ENCODE results near the gene ENPP6. TPM values are rescaled to one million over a fixed set of nuclear protein-coding genes. Genes with fewer than 3 reads are reported as not detected.

ENPP6 gene
- total and polyA plus RNA-seq, 2 of the 13 experiments (the other 11 are each of a cell fraction or from before 2014, with no cell fraction given), result not detected

DNA sequence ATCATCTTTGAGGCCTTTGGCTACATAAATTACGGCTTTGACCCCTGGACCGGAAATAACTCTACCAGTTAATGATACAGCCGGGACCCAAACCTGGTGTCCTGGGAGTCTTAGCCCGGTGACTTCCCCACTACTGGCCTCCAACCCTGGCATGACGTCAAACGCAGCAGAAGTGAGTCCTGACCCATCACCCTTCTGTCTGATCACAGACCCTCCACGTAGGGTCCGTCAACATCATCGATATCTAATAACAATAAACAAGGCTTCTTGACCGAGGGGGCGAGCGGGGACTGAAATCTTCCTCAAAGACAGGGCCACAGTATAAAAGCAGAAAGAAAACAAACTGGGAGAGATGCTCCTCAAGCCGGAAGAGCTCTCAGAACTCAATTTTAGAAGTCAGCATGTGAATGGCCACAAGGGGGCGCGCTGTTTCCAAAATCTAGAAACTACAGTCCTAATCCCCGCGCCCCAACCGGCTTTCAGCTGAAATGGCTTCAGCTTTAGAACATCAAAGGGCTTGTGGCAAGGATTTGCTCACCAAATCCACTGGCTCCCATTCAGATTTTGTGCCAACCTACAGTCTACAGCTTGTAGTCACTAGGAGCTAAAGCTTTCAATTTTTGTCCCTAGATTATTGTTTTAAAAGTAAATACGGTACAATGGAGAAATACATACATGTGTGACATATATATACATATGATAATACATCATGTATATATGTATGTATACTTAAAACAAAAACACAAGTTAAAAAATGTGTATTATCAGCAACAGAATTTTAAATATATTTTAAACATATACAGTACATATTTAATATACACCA, 46.4 kb upstream of the ENPP6 start (continued):
- no peak for TF ChIP-seq TAF15 (IDR thresholded peaks at IDR 0.05; ENCODE audit: low read depth, low read length, poor library complexity, severe bottlenecking)
- TF ChIP-seq KAT8 (CRISPR knock-in tag; IDR thresholded peaks at IDR 0.05), result peak; percentile 46
- 0 out of 2 replicates have a peak, but pooled peaks have one; percentile 29 for TF ChIP-seq CBX5 (CRISPR knock-in tag; IDR thresholded peaks at IDR 0.05; ENCODE audit: borderline replicate concordance)
- TF ChIP-seq, protein P1, sequence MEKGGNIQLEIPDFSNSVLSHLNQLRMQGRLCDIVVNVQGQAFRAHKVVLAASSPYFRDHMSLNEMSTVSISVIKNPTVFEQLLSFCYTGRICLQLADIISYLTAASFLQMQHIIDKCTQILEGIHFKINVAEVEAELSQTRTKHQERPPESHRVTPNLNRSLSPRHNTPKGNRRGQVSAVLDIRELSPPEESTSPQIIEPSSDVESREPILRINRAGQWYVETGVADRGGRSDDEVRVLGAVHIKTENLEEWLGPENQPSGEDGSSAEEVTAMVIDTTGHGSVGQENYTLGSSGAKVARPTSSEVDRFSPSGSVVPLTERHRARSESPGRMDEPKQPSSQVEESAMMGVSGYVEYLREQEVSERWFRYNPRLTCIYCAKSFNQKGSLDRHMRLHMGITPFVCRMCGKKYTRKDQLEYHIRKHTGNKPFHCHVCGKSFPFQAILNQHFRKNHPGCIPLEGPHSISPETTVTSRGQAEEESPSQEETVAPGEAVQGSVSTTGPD (CRISPR knock-in tag; IDR thresholded peaks at IDR 0.05), result peak; percentile 28; the same call in 1 of the 2 replicates
- TF ChIP-seq, protein P2, sequence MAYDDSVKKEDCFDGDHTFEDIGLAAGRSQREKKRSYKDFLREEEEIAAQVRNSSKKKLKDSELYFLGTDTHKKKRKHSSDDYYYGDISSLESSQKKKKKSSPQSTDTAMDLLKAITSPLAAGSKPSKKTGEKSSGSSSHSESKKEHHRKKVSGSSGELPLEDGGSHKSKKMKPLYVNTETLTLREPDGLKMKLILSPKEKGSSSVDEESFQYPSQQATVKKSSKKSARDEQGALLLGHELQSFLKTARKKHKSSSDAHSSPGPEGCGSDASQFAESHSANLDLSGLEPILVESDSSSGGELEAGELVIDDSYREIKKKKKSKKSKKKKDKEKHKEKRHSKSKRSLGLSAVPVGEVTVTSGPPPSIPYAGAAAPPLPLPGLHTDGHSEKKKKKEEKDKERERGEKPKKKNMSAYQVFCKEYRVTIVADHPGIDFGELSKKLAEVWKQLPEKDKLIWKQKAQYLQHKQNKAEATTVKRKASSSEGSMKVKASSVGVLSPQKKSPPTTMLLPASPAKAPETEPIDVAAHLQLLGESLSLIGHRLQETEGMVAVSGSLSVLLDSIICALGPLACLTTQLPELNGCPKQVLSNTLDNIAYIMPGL (CRISPR knock-in tag; IDR thresholded peaks at IDR 0.05; ENCODE audit: borderline replicate concordance in 1 of 2, low read depth in 1 of 2), result 0 out of 4 replicates have a peak, but pooled peaks of 1 of the 2 experiments have one; percentile 40

DNA sequence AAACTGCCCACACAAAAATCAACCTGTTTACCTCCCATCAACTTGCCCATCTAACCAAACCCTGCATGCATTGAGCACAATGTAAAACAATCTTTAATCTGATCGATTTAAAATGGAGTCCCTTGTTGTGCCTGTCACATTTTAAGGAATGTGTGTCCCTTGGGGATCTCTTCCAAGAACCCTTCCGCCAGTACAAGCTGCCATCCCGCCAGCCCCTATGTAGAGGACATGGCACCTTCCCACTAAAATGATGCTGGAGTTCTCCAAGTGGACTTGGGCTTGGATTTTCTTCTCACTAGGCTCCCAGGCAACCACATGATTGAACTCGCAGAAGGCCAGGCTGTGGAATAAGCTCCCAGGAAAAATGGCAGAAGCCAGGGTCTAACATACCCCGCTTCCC, 45.8 kb upstream of the ENPP6 start:
- Histone ChIP-seq H3K9me3 (ENCODE audit: low read length) (no peaks in the 10 kb centered on the region), H3K4me2 (ENCODE audit: low read depth, low read length) (no peak overlapping the region), H3K4me1 (ENCODE audit: insufficient read depth, low read length) (peaks cover 28% of the 10 kb centered on the region), H3K27me3 (ENCODE audit: control insufficient read depth in 1 of 2, insufficient read depth in 2 of 2, low read length in 2 of 2) (no peaks in the 10 kb centered on the region), H3K4me3 (replicated peaks in 1 of 3; ENCODE audit: insufficient read depth in 1 of 3, low read depth in 2 of 3, low read length in 3 of 3) (no peak overlapping the region), H3K79me2 (ENCODE audit: insufficient read depth, low read length) (no peaks in the 10 kb centered on the region), H3K27ac (ENCODE audit: extremely low read length, insufficient read depth, low read length) (no peak overlapping the region), H3K36me3 (replicated peaks in 1 of 2; ENCODE audit: control insufficient read depth in 1 of 2, insufficient read depth in 2 of 2, low read length in 2 of 2) (no peaks in the 10 kb centered on the region), H2AFZ (ENCODE audit: low read length) (no peak overlapping the region), H4K20me1 (ENCODE audit: insufficient read depth, low read length) (no peaks in the 10 kb centered on the region), H3K9ac (ENCODE audit: insufficient read depth, low read depth, low read length) (no peak overlapping the region)
- no peak for FAIRE-seq
- ChIA-PET CTCF (ENCODE audit: low intra/inter-chr PET ratio, low total read pairs) (interaction anchor here (3.3 kb wide), 1 partner anchor 275 kb away, joined by 34 read pairs; no protein-coding TSS in a partner anchor), POLR2A (interaction anchor here (0.8 to 3.3 kb wide), 4 partner anchors 85 to 471 kb away, joined by 3 to 14 read pairs (median 8); partner anchors contain the start of genes CENPU and IRF2)
- DNase-seq (ENCODE audit: low spot score), result no peak
- WGBS (ENCODE audit: low lambda C conversion rate), result 5% methylated on average over 3 of the region's 5 CpGs
- intact Hi-C loops (cut with micrococcal nuclease; ENCODE audit: unreplicated experiment), result loop anchor here (10.0 kb wide), 2 partner anchors 381 to 471 kb away; partner anchors contain the start of genes CASP3, CENPU and PRIMPOL
- in situ Hi-C loops (cut with HindIII; ENCODE audit: extremely low pct_ligation_motif_present, low pct_unique_long_range_greater_than_20kb), result no loop called here
- no peak for ATAC-seq
- BruUV-seq (replicated peaks), result no TSS peak
- no peak for TF ChIP-seq ZFP37 (CRISPR knock-in tag; IDR thresholded peaks at IDR 0.05; ENCODE audit: borderline replicate concordance)
- no peak for TF ChIP-seq NPAS2 (CRISPR knock-in tag; IDR thresholded peaks at IDR 0.05; ENCODE audit: borderline replicate concordance)
- no peak for TF ChIP-seq ZNF101 (CRISPR knock-in tag; IDR thresholded peaks at IDR 0.05; ENCODE audit: borderline replicate concordance, low read depth)
- TF ChIP-seq MYC (CRISPR knock-in tag; IDR thresholded peaks at IDR 0.05; ENCODE audit: borderline replicate concordance), result no peak
- TF ChIP-seq ZSCAN21 (CRISPR knock-in tag; IDR thresholded peaks at IDR 0.05; ENCODE audit: borderline replicate concordance), result no peak

Measured in HepG2 (cell line).